Fibroblast of pulmonary artery (primary cell): ENCODE results near the gene BABAM2.
"Not testable (repeated sequence)": the region's sequence is repeated elsewhere in the genome, so short reads cannot be mapped to it uniquely, and the experiment has no call there.

Experiments used
- DNase-seq: peaks from one replicate; pipeline ENCODE4 v3.0.0-alpha.2; 2010; ENCODE audit warnings: low read depth
- H3K4me3 ChIP-seq: replicated peaks from 2 replicates; pipeline ENCODE4 v1.5.1; 2011; ENCODE audit warnings: low read depth, mild to moderate bottlenecking, control low read depth, low read length, moderate library complexity
- TF ChIP-seq, protein P1 (sequence below): IDR thresholded peaks from 2 replicates; pipeline ENCODE4 v1.5.1; 2011; ENCODE audit warnings: mild to moderate bottlenecking, control low read depth, low read length, inconsistent platforms; ENCODE audit errors: missing control alignments

BABAM2 gene

DNA sequence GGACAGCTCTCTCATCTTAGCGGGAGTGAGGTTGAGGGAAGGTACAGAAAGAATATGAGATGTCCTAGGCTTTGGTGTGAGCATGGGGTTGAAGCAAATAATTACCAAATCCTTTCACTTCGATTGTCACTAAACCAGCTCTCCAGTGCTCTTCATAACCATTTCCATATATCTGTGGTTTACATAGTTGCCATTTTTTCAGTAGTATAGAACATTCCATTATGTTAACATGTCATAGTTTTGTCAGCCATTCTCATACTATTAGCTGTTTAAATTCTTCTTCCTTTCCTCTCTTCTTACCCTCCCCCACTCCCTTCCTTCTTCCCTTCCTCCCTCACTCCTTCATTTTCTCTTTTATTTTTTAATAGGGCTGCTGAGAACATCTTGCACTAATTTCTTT is 205.9 kb downstream of the BABAM2 start:
- peak; percentile 42 for DNase-seq
- TF ChIP-seq, protein P1, sequence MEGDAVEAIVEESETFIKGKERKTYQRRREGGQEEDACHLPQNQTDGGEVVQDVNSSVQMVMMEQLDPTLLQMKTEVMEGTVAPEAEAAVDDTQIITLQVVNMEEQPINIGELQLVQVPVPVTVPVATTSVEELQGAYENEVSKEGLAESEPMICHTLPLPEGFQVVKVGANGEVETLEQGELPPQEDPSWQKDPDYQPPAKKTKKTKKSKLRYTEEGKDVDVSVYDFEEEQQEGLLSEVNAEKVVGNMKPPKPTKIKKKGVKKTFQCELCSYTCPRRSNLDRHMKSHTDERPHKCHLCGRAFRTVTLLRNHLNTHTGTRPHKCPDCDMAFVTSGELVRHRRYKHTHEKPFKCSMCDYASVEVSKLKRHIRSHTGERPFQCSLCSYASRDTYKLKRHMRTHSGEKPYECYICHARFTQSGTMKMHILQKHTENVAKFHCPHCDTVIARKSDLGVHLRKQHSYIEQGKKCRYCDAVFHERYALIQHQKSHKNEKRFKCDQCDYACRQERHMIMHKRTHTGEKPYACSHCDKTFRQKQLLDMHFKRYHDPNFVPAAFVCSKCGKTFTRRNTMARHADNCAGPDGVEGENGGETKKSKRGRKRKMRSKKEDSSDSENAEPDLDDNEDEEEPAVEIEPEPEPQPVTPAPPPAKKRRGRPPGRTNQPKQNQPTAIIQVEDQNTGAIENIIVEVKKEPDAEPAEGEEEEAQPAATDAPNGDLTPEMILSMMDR, result no peak
- no peak overlapping the region for H3K4me3 ChIP-seq

DNA sequence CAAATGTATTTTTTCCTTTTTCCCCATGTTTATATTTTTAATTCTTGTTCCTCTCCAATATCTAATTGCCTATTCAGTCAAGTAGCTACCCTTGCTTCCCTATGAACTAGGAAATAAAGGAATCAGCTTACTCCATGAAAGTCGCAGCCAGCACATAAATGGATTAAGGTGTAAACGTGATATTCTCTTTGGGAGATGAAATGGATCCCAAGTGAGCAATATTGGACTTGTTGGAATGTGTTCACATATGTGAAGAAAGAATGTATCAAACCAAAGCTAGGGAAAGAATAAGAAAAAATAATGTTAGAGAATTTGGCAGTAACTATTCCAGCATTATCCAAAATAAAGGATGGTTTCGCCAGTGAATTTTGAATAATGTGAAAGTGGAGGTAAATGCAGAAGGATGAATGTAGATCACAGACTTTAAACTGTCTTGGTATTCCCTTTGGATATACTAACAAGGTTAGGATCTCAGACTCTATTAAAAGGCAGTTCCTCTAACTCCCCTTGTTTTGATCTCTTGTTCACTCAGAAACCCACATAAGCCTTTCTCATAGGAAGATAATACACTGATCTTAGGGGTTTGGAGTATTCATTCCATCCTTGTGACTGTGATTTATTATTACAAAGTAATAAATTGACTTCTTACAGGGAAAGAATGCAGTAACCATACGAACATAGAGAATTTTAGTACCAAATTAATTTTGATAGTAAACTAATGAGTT is 208.1 kb downstream of the BABAM2 start:
- H3K4me3 ChIP-seq, result no peak overlapping the region
- no peak for DNase-seq
- TF ChIP-seq, protein P1, result no peak

DNA sequence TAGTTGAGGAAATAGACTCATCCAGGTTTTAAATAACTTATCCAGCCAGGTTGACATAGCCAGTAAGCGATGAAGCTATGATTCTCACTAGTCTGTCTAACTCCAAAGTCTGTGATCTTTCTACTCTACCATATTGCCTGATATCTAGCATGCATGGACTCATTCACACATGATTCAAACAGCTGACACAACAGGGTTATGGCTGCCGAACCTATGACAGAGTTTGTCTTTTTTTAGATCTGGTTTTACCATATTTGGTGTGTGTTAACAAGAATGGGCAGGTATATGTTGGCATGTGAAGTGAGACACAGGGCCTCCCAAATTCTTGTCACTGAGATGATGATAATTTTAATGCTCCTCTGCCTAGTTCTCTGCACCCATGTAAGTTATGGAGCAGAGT is 210.6 kb downstream of the BABAM2 start:
- peak; percentile 8 for DNase-seq

DNA sequence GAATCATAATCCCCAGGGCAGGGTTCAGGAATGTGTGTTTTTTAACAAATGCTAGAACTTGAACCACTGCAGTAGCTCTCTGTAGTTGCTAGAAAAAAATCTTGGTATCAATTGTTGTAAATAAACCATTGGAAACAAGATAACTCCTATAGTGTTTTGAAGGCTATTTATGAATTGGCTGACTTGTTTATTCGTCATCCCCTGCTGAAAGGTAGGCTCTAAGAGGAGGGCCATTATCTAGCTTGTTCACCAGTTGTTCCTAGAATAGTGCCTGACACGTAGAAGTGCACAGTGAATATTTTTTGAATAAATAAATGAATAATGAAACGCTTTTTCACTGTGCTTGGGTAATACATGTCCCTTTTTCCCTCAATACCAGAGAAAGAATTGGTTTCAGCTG is 211.4 kb downstream of the BABAM2 start:
- no peak overlapping the region for H3K4me3 ChIP-seq
- peak; percentile 30 for DNase-seq
- TF ChIP-seq, protein P1, result no peak

More for the DNA sequence above, 210.6 kb downstream of the BABAM2 start:
- no peak overlapping the region for H3K4me3 ChIP-seq
- TF ChIP-seq, protein P1, result no peak

DNA sequence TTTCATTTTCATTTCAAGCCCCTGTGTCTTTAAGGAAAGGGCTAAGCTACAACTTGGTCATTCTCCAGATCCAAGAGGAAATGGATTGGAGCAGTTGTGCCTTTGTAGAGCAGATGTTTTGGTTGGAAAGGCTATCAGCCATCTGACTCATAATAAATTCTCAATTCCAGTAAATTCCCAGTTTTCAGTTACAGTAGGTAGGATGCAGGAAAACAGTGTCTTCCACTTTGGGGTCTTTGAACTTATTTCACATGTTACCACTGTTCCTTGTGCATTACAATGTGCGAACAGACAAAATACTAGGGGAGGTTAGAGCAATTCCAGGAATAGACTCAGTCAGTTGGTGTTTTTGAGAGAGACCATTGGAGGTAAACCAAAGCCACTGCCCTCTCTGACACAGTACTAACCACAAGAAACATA is 211.9 kb downstream of the BABAM2 start:
- TF ChIP-seq, protein P1, result no peak
- no peak overlapping the region for H3K4me3 ChIP-seq
- DNase-seq, result peak; percentile 88

DNA sequence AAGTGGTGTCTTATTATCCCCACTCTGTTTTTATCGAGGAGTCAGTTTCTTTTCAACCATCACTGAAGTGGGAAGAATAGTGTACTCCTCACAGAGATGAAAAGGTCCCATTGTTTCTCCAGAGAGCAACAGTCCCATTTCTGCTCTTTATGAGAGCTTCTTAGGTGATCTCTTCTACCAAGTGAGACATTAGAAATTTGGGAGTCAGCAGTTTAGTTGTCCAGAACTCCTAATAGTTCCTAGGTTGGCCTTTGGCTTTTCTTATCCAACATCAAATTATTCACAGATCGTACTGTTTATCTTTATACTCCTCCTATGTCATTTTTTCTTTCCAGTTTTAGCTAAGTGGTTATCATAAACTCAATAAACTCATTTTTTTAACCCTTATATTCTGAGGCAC is 213.1 kb downstream of the BABAM2 start:
- no peak overlapping the region for H3K4me3 ChIP-seq
- TF ChIP-seq, protein P1, result no peak
- DNase-seq, result no peak

DNA sequence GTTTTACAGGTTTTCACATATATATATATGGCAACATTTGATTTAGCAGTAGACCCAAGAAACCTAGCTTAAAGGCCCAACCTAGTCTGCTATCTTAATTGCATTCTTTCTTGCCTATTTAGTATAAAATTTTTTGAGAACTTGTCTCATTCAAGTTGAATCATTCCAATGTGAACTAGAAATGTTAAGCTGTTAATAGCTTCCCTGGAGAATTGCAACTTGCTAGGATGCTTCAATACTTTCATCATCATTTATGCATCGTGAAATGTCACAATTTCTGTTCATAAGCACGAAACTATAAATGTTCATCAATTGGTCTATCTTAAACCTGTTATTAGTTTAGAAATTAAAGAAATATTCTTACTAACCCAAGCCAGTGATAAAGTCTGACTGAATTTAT is 217.6 kb downstream of the BABAM2 start:
- no peak for DNase-seq
- TF ChIP-seq, protein P1, result no peak
- H3K4me3 ChIP-seq, result no peak overlapping the region

DNA sequence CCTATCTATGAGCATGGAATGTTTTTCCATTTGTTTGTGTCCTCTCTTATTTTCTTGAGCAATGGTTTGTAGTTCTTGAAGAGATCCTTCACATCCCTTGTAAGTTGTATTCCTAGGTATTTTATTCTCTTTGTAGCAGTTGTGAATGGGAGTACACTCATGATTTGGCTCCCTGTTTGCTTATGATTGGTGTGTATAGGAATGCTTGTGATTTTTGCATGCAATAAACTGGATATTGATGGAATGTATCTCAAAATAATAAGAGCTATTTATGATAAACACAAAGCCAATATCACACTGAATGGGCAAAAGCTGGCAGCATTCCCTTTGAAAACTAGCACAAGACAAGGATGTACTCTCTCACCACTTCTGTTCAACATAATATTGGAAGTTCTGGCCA is 223.2 kb downstream of the BABAM2 start:
- DNase-seq, H3K4me3 ChIP-seq: not testable (repeated sequence)
